Measurements from ENCODE around the gene KRT2.

Gene KRT2

GRCh38 chr12:52598966-52599365, 53.0 kb downstream of the KRT2 start:
- Histone ChIP-seq H3K4me3 (ENCODE audit: low read depth, low read length) (no peak overlapping the region), H3K4me1 (ENCODE audit: control insufficient read depth, insufficient read depth, low read length, unreplicated experiment) (no peaks in the 10 kb centered on the region), H3K36me3 (ENCODE audit: insufficient read depth, low read length) (no peaks in the 10 kb centered on the region), H3K27me3 (ENCODE audit: insufficient read depth, low read length) (peaks cover 79% of the 10 kb centered on the region), H3K27ac (ENCODE audit: low read depth, low read length) (no peak overlapping the region), H2AFZ (ENCODE audit: low read length, unreplicated experiment) (no peak overlapping the region), H3K79me2 (ENCODE audit: control insufficient read depth, insufficient read depth, low read length, unreplicated experiment) (no peaks in the 10 kb centered on the region)
